Sigmoid colon (tissue), 7 donors: ENCODE data around the gene TMPRSS6. TPM values are rescaled to one million over a fixed set of nuclear protein-coding genes. Genes with fewer than 3 reads are reported as not detected.

Source experiments
- DNase-seq: peaks from one replicate; pipeline ENCODE4 v3.0.0-alpha.2; 2019
- H3K27ac ChIP-seq, 4 donors: fragments of 200-600 bp; sonication (generic); one replicate each; pipeline ENCODE4 v1.5.1; 2016 to 2019; ENCODE audit warnings: mild to moderate bottlenecking in 1 of 4
- H3K27me3 ChIP-seq, 3 donors: fragments of 200-600 bp; sonication (generic); one replicate each; pipeline ENCODE4 v1.5.1; 2019; ENCODE audit warnings: mild to moderate bottlenecking in 1 of 3
- H3K36me3 ChIP-seq, 4 donors: fragments of 200-600 bp; sonication (generic); one replicate each; pipeline ENCODE4 v1.5.1; 2016 to 2019
- H3K4me1 ChIP-seq, 4 donors: fragments of 200-600 bp; sonication (generic); one replicate each; pipeline ENCODE4 v1.5.1; 2017 to 2019
- H3K4me3 ChIP-seq, 4 donors: fragments of 200-600 bp; sonication (generic); one replicate each; pipeline ENCODE4 v1.5.1; 2017 to 2019; ENCODE audit warnings: mild to moderate bottlenecking in 2 of 4, moderate library complexity in 1 of 4
- H3K9me3 ChIP-seq, 4 donors: fragments of 200-600 bp in 3 of 4; sonication (generic) in 3 of 4; one replicate each; pipeline versions ENCODE4 v1.5.1 to v1.6.1; 2013 to 2019
- CTCF ChIP-seq, 4 experiments: fragments of 450-650 bp in 3 of 4; fragments of 200-600 bp in 1 of 4; IDR thresholded peaks; one replicate each; pipeline ENCODE4 v1.5.1; 2016 to 2019; ENCODE audit warnings: antibody characterized with exemption in 4 of 4, mild to moderate bottlenecking in 3 of 4, moderate library complexity in 2 of 4
- EP300 ChIP-seq, 4 donors: sonication (generic); formaldehyde crosslinking; IDR thresholded peaks; one replicate each; pipeline ENCODE4 v1.6.1; 2017; ENCODE audit warnings: antibody characterized with exemption in 4 of 4
- POLR2A ChIP-seq, 2 donors: fragments of 450-650 bp; IDR thresholded peaks; one replicate each; pipeline ENCODE4 v1.6.1; 2016; ENCODE audit warnings: antibody characterized with exemption in 2 of 2, mild to moderate bottlenecking in 2 of 2, moderate library complexity in 2 of 2
- POLR2AphosphoS5 ChIP-seq, 4 donors: sonication (generic); formaldehyde crosslinking; IDR thresholded peaks; one replicate each; pipeline ENCODE4 v1.6.1; 2017; ENCODE audit warnings: antibody characterized with exemption in 4 of 4
- WGBS, 2 donors: extraction: QIAGEN DNeasy Blood & Tissue Kit; methylation state at CpG; one replicate each; pipeline ENCODE4 v1.1.7; 2013; 5-methylcytosine and 5-hydroxymethylcytosine counted together
- intact Hi-C: fragments of 100-400 bp; cut with DNase I; formaldehyde crosslinking; loops from one replicate; pipeline ENCODE4 v1.15.1; 2023
- polyA plus RNA-seq, 3 donors: library from polyadenylated mRNA; stranded (reverse); fragments of 200-250 nt; gene quantifications; one replicate each; pipeline ENCODE4 v1.2.3, GENCODE V29; 2013
- total RNA-seq, 4 donors: library from RNA; depleted of rRNA; stranded (reverse); fragments of >200 nt; gene quantifications; one replicate each; pipeline ENCODE4 v1.1.0, GENCODE V29; 2016
- donor health status: healthy with polysubstance abuse.
- donor health status: Bipolar disorder and iron deficiency.
- donor health status: healthy.

TMPRSS6 gene
- total and polyA plus RNA-seq, 7 donors = 0.79 to 1.8 TPM; not detected in 5

DNA sequence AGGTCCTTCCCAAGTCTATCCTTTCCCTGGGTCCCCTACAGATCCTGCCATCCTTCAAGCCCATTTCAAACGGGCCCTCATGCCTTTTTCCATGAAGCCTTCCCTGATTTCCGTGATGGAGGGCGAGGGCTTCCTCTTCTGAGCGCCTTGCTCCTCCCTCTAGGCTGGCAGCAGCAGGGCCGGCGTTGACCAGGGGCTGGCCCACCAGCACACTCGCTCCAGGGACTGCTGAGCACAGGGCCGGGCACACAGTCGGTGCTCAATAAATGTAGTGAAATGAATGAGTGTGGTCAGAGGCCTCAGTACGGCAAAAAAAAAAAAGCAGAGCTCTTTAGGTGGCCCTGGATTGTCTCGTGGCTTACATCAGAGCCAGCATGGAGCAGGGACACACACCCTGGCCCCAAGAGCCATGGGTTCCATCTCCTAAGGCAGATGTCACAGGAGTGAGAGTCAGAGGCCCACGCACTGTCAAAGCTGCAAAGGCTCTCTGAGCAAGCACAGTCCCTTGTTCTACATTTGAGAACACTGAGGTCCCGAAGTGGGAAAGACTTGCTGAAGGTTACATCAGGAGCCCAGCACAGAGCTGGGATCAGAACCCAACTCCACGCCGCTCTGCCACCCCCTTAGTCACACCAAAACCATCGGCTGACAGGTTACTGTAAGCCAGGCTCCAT lies 37.1 kb upstream of the TMPRSS6 start:
- Histone ChIP-seq H3K4me1 (no peaks in the 10 kb centered on the region), H3K27ac (no peak overlapping the region), H3K4me3 (no peak overlapping the region), H3K36me3 (no peaks in the 10 kb centered on the region), H3K27me3 (peaks cover 0 to 25% (median 0%) of the 10 kb centered on the region in 3 donors), H3K9me3 (no peaks in the 10 kb centered on the region)
- intact Hi-C loops = no loop called here
- WGBS, 2 donors = 77 to 82% methylated on average over 16 of the region's 16 CpGs
- no peak for DNase-seq
- TF ChIP-seq CTCF (IDR thresholded peaks at IDR 0.05) (no peak), EP300 (IDR thresholded peaks at IDR 0.05) (no peak), POLR2A (IDR thresholded peaks at IDR 0.05) (no peak), POLR2AphosphoS5 (IDR thresholded peaks at IDR 0.05) (no peak)

GRCh38 chr22:37146051-37146385 lies 36.5 kb upstream of the TMPRSS6 start:
- no peaks in the 10 kb centered on the region for H3K36me3 ChIP-seq
- WGBS, 2 donors = 22 to 56% methylated on average over 6 of the region's 6 CpGs
- H3K27ac ChIP-seq = no peak overlapping the region
- intact Hi-C loops = no loop called here
- H3K4me1 ChIP-seq = no peaks in the 10 kb centered on the region
- H3K27me3 ChIP-seq = peaks cover 0 to 25% (median 0%) of the 10 kb centered on the region in 3 donors
- TF ChIP-seq CTCF (IDR thresholded peaks at IDR 0.05) (no peak), POLR2AphosphoS5 (IDR thresholded peaks at IDR 0.05) (no peak), EP300 (IDR thresholded peaks at IDR 0.05) (no peak), POLR2A (IDR thresholded peaks at IDR 0.05) (no peak)
- no peak for DNase-seq
- no peak overlapping the region for H3K4me3 ChIP-seq
- no peaks in the 10 kb centered on the region for H3K9me3 ChIP-seq

DNA sequence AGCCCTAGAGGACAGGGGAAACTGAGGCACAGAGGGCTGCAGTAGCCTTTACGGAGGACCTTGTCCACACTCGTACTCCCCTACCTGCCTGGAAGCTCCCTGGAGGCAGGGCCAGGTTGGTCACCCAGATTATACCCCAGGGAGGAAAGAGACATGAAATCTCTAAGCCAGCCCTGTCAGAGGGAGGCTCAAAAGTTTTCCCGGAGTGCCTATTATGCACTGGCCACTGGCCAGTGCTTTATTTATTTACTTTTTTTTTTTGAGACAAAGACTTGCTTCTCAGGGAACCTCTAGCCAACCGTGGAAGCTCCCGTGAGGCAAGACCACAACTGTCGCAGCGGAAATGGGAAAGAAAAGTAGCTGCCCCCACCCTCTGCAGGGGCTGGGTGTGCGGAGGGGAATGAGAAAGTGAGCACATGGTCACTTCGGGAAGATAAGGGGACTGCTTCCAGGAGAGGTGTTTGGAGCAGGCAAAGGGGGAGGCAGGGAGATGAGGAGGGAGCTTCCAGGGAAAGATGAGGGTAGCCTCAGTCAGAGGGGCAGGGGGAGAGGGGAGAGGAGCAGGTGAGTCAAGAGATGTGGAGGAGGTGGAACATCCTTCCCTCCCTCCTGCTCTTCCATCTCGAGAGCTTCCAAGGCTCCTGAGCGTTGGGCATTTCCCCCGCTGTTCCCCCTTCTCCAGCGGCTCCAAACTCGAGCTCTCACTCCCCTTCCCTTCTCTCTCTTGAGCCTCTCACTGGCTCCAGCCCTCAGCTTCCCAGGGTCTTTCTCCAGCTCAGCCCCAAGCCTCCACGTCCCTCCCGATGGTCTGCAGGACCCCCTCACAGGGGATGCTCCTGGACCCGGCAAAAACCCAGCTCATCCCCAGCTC lies 35.9 kb upstream of the TMPRSS6 start:
- no peak for TF ChIP-seq POLR2AphosphoS5 (IDR thresholded peaks at IDR 0.05)
- TF ChIP-seq CTCF (IDR thresholded peaks at IDR 0.05) = no peak
- no peak for TF ChIP-seq EP300 (IDR thresholded peaks at IDR 0.05)
- no peak for TF ChIP-seq POLR2A (IDR thresholded peaks at IDR 0.05)
- Histone ChIP-seq H3K27me3 (peaks cover 0 to 25% (median 0%) of the 10 kb centered on the region in 3 donors), H3K36me3 (no peaks in the 10 kb centered on the region), H3K4me3 (no peak overlapping the region), H3K4me1 (no peaks in the 10 kb centered on the region), H3K9me3 (no peaks in the 10 kb centered on the region), H3K27ac (no peak overlapping the region)
- 20 to 45% methylated on average over 17 of the region's 17 CpGs for WGBS, 2 donors
- intact Hi-C loops = no loop called here
- DNase-seq = no peak

- WGBS, 2 donors = 88 to 90% methylated on average over 10 of the region's 10 CpGs
- peaks cover 0 to 25% (median 0%) of the 10 kb centered on the region in 3 donors for H3K27me3 ChIP-seq
- intact Hi-C loops = no loop called here
These were observed 34.7 kb upstream of the TMPRSS6 start for GRCh38 chr22:37144180-37144554.

More at GRCh38 chr22:37144180-37144554, 34.7 kb upstream of the TMPRSS6 start:
- no peak for TF ChIP-seq EP300 (IDR thresholded peaks at IDR 0.05)
- no peak for TF ChIP-seq POLR2AphosphoS5 (IDR thresholded peaks at IDR 0.05)
- no peak for TF ChIP-seq CTCF (IDR thresholded peaks at IDR 0.05)
- TF ChIP-seq POLR2A (IDR thresholded peaks at IDR 0.05) = no peak
- Histone ChIP-seq H3K36me3 (no peaks in the 10 kb centered on the region), H3K27ac (no peak overlapping the region), H3K4me1 (no peaks in the 10 kb centered on the region), H3K9me3 (no peaks in the 10 kb centered on the region), H3K4me3 (no peak overlapping the region)
- DNase-seq = no peak
